SK-N-SH treated with all-trans-retinoic acid at 6 μM for 48 hours (cell line): ENCODE results near the gene TCEAL3.

ENCODE experiments used
- ATAC-seq: fragments of 200-7000 bp; cut with Tn5 transposase; 3 replicates; pipeline ENCODE4 v1.9.1; 2020; ENCODE audit warnings: mild to moderate bottlenecking, moderate library complexity
- ARNTL ChIP-seq: fragments of 450-650 bp; formaldehyde crosslinking; IDR thresholded peaks from 2 replicates; pipeline ENCODE4 v1.5.0; 2020; ENCODE audit warnings: low read depth, mild to moderate bottlenecking, moderate library complexity, borderline replicate concordance
- BACH2 ChIP-seq: fragments of 250-450 bp; sonication (Bioruptor Pico); IDR thresholded peaks from 2 replicates; pipeline ENCODE4 v1.9.0; 2021; ENCODE audit warnings: mild to moderate bottlenecking, borderline replicate concordance
- CREB5 ChIP-seq: fragments of 250-450 bp; sonication (Bioruptor Pico); IDR thresholded peaks from 2 replicates; pipeline ENCODE4 v1.5.1; 2020; ENCODE audit warnings: low read depth, mild to moderate bottlenecking, moderate library complexity
- CSDC2 ChIP-seq: fragments of 250-450 bp; sonication (Bioruptor Pico); IDR thresholded peaks from 2 replicates; pipeline ENCODE4 v1.5.0; 2020; ENCODE audit warnings: mild to moderate bottlenecking, moderate library complexity
- ESRRG ChIP-seq: fragments of 250-450 bp; sonication (Bioruptor Pico); IDR thresholded peaks from 2 replicates; pipeline ENCODE4 v1.6.1; 2021; ENCODE audit warnings: mild to moderate bottlenecking
- GLIS3 ChIP-seq: fragments of 250-450 bp; sonication (Bioruptor Pico); IDR thresholded peaks from 2 replicates; pipeline ENCODE4 v1.5.0; 2020; ENCODE audit warnings: mild to moderate bottlenecking, moderate library complexity
- ISL1 ChIP-seq: fragments of 250-450 bp; sonication (Bioruptor Pico); IDR thresholded peaks from 2 replicates; pipeline ENCODE4 v2.1.2; 2022; ENCODE audit warnings: mild to moderate bottlenecking, moderate library complexity
- OSR1 ChIP-seq: fragments of 250-450 bp; sonication (Bioruptor Pico); IDR thresholded peaks from 2 replicates; pipeline ENCODE4 v1.8.0; 2022; ENCODE audit warnings: moderate library complexity, mild to moderate bottlenecking, inconsistent platforms
- PPARA ChIP-seq: fragments of 250-450 bp; sonication (Bioruptor Pico); IDR thresholded peaks from 2 replicates; pipeline ENCODE4 v1.5.0; 2020; ENCODE audit warnings: mild to moderate bottlenecking, borderline replicate concordance
- RARB ChIP-seq: fragments of 250-450 bp; sonication (Bioruptor Pico); IDR thresholded peaks from 2 replicates; pipeline ENCODE4 v1.8.0; 2021; ENCODE audit warnings: mild to moderate bottlenecking, moderate library complexity
- SNAI2 ChIP-seq: fragments of 250-450 bp; sonication (Bioruptor Pico); IDR thresholded peaks from 2 replicates; pipeline ENCODE4 v1.5.0; 2020; ENCODE audit warnings: mild to moderate bottlenecking, moderate library complexity
- TCF4 ChIP-seq: fragments of 250-450 bp; sonication (Bioruptor Pico); IDR thresholded peaks from 2 replicates; pipeline ENCODE4 v1.8.0; 2021; ENCODE audit warnings: mild to moderate bottlenecking, moderate library complexity, borderline replicate concordance
- TSHZ2 ChIP-seq: fragments of 250-450 bp; sonication (Bioruptor Pico); IDR thresholded peaks from 2 replicates; pipeline ENCODE4 v1.5.0; 2020; ENCODE audit warnings: mild to moderate bottlenecking, moderate library complexity
- ZC3H10 ChIP-seq: fragments of 250-450 bp; sonication (Bioruptor Pico); IDR thresholded peaks from 2 replicates; pipeline ENCODE4 v1.5.1; 2021; ENCODE audit warnings: mild to moderate bottlenecking, moderate library complexity
- ZFP3 ChIP-seq: fragments of 250-450 bp; sonication (Bioruptor Pico); IDR thresholded peaks from 2 replicates; pipeline ENCODE4 v1.5.0; 2020; ENCODE audit warnings: mild to moderate bottlenecking, moderate library complexity
- ZFP30 ChIP-seq: fragments of 450-650 bp; formaldehyde crosslinking; IDR thresholded peaks from 2 replicates; pipeline ENCODE4 v1.5.0; 2022; ENCODE audit warnings: mild to moderate bottlenecking, moderate library complexity
- ZNF565 ChIP-seq: fragments of 450-650 bp; formaldehyde crosslinking; conservative IDR thresholded peaks from 2 replicates; pipeline ENCODE4 v1.5.0; 2020; ENCODE audit warnings: low read depth, mild to moderate bottlenecking, moderate library complexity
- ZNF70 ChIP-seq: fragments of 450-650 bp; formaldehyde crosslinking; IDR thresholded peaks from 2 replicates; pipeline ENCODE4 v1.5.0; 2020; ENCODE audit warnings: mild to moderate bottlenecking, moderate library complexity
- ZNF8 ChIP-seq: fragments of 450-650 bp; formaldehyde crosslinking; IDR thresholded peaks from 2 replicates; pipeline ENCODE4 v1.5.0; 2020; ENCODE audit warnings: mild to moderate bottlenecking, moderate library complexity
- TF ChIP-seq, protein P1 (sequence below): fragments of 250-450 bp; sonication (Bioruptor Pico); IDR thresholded peaks from 2 replicates; pipeline ENCODE4 v1.8.0; 2020; ENCODE audit warnings: mild to moderate bottlenecking, moderate library complexity, borderline replicate concordance
- TF ChIP-seq, protein P2 (sequence below): fragments of 250-450 bp; sonication (Bioruptor Pico); IDR thresholded peaks from 2 replicates; pipeline ENCODE4 v1.5.1; 2021; ENCODE audit warnings: mild to moderate bottlenecking, moderate library complexity
- TF ChIP-seq, protein P3 (sequence below): fragments of 250-450 bp; sonication (Bioruptor Pico); IDR thresholded peaks from 2 replicates; pipeline ENCODE4 v1.8.0; 2021; ENCODE audit warnings: low read depth, mild to moderate bottlenecking, moderate library complexity, borderline replicate concordance

TCEAL3 gene

GRCh38 chrX:103628386-103629317 is 20.9 kb downstream of the TCEAL3 start, which contains the start of gene TCEAL1:
TSS of gene TCEAL1 (plus strand) at chrX:103628975. CDS start at chrX:103629917, 942 bp downstream.
- no peak for TF ChIP-seq OSR1 (CRISPR knock-in tag)
- no peak for TF ChIP-seq ISL1 (CRISPR knock-in tag)
- TF ChIP-seq SNAI2 (CRISPR knock-in tag): no peak
- no peak for TF ChIP-seq PPARA (CRISPR knock-in tag)
- no peak for TF ChIP-seq TCF4 (CRISPR knock-in tag)
- no peak for TF ChIP-seq ZNF70 (CRISPR knock-in tag)
- no peak for TF ChIP-seq ZFP30 (CRISPR knock-in tag)
- TF ChIP-seq TSHZ2 (CRISPR knock-in tag): no peak
- no peak for TF ChIP-seq ZC3H10 (CRISPR knock-in tag)
- TF ChIP-seq GLIS3 (CRISPR knock-in tag): no peak
- no peak for TF ChIP-seq ZNF8 (CRISPR knock-in tag)
- TF ChIP-seq ZNF565 (CRISPR knock-in tag): no peak
- TF ChIP-seq, protein P1, sequence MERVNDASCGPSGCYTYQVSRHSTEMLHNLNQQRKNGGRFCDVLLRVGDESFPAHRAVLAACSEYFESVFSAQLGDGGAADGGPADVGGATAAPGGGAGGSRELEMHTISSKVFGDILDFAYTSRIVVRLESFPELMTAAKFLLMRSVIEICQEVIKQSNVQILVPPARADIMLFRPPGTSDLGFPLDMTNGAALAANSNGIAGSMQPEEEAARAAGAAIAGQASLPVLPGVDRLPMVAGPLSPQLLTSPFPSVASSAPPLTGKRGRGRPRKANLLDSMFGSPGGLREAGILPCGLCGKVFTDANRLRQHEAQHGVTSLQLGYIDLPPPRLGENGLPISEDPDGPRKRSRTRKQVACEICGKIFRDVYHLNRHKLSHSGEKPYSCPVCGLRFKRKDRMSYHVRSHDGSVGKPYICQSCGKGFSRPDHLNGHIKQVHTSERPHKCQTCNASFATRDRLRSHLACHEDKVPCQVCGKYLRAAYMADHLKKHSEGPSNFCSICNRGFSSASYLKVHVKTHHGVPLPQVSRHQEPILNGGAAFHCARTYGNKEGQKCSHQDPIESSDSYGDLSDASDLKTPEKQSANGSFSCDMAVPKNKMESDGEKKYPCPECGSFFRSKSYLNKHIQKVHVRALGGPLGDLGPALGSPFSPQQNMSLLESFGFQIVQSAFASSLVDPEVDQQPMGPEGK (CRISPR knock-in tag): no peak
- TF ChIP-seq ZFP3: no peak
- TF ChIP-seq, protein P2, sequence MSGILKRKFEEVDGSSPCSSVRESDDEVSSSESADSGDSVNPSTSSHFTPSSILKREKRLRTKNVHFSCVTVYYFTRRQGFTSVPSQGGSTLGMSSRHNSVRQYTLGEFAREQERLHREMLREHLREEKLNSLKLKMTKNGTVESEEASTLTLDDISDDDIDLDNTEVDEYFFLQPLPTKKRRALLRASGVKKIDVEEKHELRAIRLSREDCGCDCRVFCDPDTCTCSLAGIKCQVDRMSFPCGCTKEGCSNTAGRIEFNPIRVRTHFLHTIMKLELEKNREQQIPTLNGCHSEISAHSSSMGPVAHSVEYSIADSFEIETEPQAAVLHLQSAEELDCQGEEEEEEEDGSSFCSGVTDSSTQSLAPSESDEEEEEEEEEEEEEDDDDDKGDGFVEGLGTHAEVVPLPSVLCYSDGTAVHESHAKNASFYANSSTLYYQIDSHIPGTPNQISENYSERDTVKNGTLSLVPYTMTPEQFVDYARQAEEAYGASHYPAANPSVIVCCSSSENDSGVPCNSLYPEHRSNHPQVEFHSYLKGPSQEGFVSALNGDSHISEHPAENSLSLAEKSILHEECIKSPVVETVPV (CRISPR knock-in tag): no peak
- TF ChIP-seq ESRRG (CRISPR knock-in tag): no peak
- no peak for TF ChIP-seq CSDC2 (CRISPR knock-in tag)
- TF ChIP-seq, protein P3, sequence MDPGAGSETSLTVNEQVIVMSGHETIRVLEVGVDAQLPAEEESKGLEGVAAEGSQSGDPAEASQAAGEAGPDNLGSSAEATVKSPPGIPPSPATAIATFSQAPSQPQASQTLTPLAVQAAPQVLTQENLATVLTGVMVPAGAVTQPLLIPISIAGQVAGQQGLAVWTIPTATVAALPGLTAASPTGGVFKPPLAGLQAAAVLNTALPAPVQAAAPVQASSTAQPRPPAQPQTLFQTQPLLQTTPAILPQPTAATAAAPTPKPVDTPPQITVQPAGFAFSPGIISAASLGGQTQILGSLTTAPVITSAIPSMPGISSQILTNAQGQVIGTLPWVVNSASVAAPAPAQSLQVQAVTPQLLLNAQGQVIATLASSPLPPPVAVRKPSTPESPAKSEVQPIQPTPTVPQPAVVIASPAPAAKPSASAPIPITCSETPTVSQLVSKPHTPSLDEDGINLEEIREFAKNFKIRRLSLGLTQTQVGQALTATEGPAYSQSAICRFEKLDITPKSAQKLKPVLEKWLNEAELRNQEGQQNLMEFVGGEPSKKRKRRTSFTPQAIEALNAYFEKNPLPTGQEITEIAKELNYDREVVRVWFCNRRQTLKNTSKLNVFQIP (CRISPR knock-in tag): no peak
- no peak for TF ChIP-seq BACH2 (CRISPR knock-in tag)
- TF ChIP-seq ARNTL (CRISPR knock-in tag): no peak
- ATAC-seq: peak; percentile 50

DNA sequence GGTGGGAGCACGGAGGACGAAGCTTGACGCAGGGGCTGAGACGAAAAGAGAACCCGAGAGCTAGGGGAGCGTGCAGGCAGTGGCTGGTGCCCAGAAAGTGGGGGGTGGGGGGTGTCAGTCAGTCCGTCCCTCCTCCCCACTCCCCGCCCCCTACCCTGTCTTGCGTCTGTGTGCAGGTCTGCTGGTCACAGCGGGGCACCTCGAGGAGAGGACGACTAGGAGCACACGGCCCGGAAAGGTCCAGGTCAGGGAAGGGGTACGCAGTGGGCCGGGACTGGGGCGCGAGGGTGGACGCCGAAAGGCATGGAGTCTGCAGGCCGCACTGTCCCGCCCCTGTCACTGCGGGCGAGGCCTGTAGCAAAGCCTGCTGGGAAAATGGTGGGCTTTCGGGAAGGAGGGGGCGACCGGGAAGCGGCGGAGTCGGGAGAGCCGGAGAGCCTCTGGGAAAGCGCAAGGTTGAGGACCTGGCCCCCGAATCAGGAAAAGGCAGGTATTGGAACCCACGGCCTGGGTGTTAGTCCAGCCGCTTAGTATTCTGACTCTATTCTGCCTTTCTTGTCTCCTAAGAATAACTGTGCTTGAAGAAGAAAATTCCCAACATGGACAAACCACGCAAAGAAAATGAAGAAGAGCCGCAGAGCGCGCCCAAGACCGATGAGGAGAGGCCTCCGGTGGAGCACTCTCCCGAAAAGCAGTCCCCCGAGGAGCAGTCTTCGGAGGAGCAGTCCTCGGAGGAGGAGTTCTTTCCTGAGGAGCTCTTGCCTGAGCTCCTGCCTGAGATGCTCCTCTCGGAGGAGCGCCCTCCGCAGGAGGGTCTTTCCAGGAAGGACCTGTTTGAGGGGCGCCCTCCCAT is 21.8 kb downstream of the TCEAL3 start:
- ATAC-seq: peak; percentile 91
- TF ChIP-seq GLIS3 (CRISPR knock-in tag): no peak
- no peak for TF ChIP-seq ZNF70 (CRISPR knock-in tag)
- TF ChIP-seq OSR1 (CRISPR knock-in tag): no peak
- TF ChIP-seq ZNF8 (CRISPR knock-in tag): no peak
- TF ChIP-seq ZFP3: no peak
- no peak for TF ChIP-seq PPARA (CRISPR knock-in tag)
- no peak for TF ChIP-seq BACH2 (CRISPR knock-in tag)
- TF ChIP-seq TSHZ2 (CRISPR knock-in tag): no peak
- TF ChIP-seq ISL1 (CRISPR knock-in tag): no peak
- no peak for TF ChIP-seq RARB (CRISPR knock-in tag)
- TF ChIP-seq CSDC2 (CRISPR knock-in tag): no peak
- TF ChIP-seq, protein P2 (CRISPR knock-in tag): no peak
- no peak for TF ChIP-seq CREB5 (CRISPR knock-in tag)
- TF ChIP-seq ZFP30 (CRISPR knock-in tag): no peak
- no peak for TF ChIP-seq ARNTL (CRISPR knock-in tag)
- no peak for TF ChIP-seq SNAI2 (CRISPR knock-in tag)
